Thoracic aorta (tissue), 2 donors: ENCODE data around the gene FOLH1. TPM values are rescaled to one million over a fixed set of nuclear protein-coding genes. Genes with fewer than 3 reads are reported as not detected.
"Not testable (repeated sequence)": the region's sequence is repeated elsewhere in the genome, so short reads cannot be mapped to it uniquely, and the experiment has no call there.

Source experiments
- ATAC-seq: fragments of 150-250 bp; one replicate; pipeline ENCODE4 v1.8.0; 2017; ENCODE audit warnings: low read depth; ENCODE audit not compliant: insufficient number of reproducible peaks, low FRiP score
- DNase-seq: peaks from one replicate; pipeline ENCODE4 v3.0.0-alpha.2; 2020; ENCODE audit warnings: low spot score
- H3K27ac ChIP-seq, 2 donors: fragments of 200-600 bp; sonication (generic); 1 replicate in 1 of 2; 2 replicates in 1 of 2; pipeline ENCODE4 v1.5.1; 2016; ENCODE audit warnings: mild to moderate bottlenecking in 2 of 2, moderate library complexity in 2 of 2
- H3K27me3 ChIP-seq: fragments of 200-600 bp; sonication (generic); replicated peaks from 2 replicates; pipeline ENCODE4 v1.6.0; 2016; ENCODE audit warnings: mild to moderate bottlenecking; ENCODE audit not compliant: insufficient read depth
- H3K36me3 ChIP-seq: fragments of 200-600 bp; sonication (generic); one replicate; pipeline ENCODE4 v1.5.1; 2016
- H3K4me1 ChIP-seq, 2 donors: fragments of 200-600 bp; sonication (generic); 1 replicate in 1 of 2; 2 replicates in 1 of 2; pipeline versions ENCODE4 v1.5.1 to v1.6.0; 2016; ENCODE audit warnings: low read depth in 2 of 2, mild to moderate bottlenecking in 1 of 2; ENCODE audit not compliant: control insufficient read depth in 1 of 2
- H3K4me3 ChIP-seq: fragments of 200-600 bp; sonication (generic); 2 replicates; pipeline ENCODE4 v1.5.1; 2016; ENCODE audit warnings: mild to moderate bottlenecking
- H3K9me3 ChIP-seq: fragments of 200-600 bp; sonication (generic); 2 replicates; pipeline ENCODE4 v1.5.1; 2016
- total RNA-seq, 2 donors: library from RNA; depleted of rRNA; stranded (reverse); fragments of >200 nt; gene quantifications; one replicate each; pipeline versions ENCODE4 v1.1.0 to v1.2.3, GENCODE V29; 2016
- TF ChIP-seq, protein P1 (sequence below): fragments of 200-600 bp; sonication (generic); IDR thresholded peaks from one replicate; pipeline ENCODE4 v1.5.1; 2019; ENCODE audit warnings: antibody characterized with exemption

The FOLH1 gene
- 1 to 10 TPM in 1 of 2 donors, under 1 TPM in 1; 0.63 to 4.7 TPM for total RNA-seq

DNA sequence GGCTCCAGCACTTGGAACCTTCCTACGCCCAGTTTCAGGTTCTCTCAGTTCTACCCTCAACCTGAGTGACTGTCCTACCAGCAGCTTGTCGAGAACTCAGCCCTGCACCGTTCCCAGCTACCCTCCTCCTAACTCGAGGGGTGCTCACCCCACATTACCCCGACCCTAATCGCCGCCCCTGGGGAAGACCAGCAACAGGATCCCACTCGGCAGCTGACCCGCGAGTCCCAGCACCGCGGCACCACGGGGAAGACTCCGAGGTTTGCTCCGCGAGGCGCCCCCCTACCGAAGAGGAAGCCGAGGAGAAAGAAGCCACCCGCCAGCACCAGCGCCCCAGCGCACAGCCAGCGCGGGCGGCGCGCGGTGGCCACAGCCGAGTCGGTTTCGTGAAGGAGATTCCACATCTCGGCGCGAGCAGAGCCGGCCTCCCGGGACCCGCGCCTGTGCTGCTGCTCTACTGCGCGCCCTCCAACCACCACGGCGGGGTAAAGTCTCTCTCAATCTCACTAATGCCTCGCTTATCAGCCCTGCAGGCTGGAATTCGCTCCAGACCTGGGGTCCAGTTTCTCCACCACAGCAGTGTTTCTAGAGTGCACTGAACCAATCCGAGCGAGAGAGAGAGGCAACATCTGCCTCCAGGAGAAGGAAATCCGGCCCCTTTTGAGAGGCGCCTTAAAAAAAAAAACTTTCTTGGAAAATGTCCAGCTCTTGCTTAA is at the start of gene FOLH1:
FOLH1 (minus strand) TSS at position 597 of the 716 bp plus-strand sequence; CDS start at position 404, 193 bp downstream.
- ATAC-seq, result no peak
- peak within 1 kb of the TSS; percentile 73 for H3K4me3 ChIP-seq
- no peak within 1 kb of the TSS for H3K27ac ChIP-seq
- no peaks in the 10 kb centered on the region for H3K27me3 ChIP-seq
- no peaks in the 10 kb centered on the region for H3K4me1 ChIP-seq
- H3K36me3 ChIP-seq, result no peaks in the 10 kb centered on the region
- TF ChIP-seq, protein P1, sequence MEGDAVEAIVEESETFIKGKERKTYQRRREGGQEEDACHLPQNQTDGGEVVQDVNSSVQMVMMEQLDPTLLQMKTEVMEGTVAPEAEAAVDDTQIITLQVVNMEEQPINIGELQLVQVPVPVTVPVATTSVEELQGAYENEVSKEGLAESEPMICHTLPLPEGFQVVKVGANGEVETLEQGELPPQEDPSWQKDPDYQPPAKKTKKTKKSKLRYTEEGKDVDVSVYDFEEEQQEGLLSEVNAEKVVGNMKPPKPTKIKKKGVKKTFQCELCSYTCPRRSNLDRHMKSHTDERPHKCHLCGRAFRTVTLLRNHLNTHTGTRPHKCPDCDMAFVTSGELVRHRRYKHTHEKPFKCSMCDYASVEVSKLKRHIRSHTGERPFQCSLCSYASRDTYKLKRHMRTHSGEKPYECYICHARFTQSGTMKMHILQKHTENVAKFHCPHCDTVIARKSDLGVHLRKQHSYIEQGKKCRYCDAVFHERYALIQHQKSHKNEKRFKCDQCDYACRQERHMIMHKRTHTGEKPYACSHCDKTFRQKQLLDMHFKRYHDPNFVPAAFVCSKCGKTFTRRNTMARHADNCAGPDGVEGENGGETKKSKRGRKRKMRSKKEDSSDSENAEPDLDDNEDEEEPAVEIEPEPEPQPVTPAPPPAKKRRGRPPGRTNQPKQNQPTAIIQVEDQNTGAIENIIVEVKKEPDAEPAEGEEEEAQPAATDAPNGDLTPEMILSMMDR, result no peak
- no peak for DNase-seq
- no peaks in the 10 kb centered on the region for H3K9me3 ChIP-seq

DNA sequence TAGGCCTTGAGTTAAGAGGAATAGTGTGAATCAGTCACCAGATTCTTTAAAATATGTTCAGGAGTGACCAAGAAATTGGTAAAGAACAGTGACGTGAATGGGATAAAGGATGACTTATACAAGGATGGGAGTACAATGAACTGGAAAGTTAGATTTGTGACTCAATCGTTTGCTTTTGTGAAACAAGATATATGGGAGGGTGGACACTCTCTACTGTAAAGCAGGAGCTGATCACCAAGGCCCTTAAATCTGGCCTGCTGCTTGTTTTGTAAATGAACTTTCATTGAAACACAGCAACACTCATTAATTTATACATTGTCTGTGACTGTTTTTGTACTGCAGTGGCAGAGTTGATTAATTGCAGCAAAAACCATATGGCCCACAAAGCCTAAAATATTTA is 46.7 kb upstream of the FOLH1 start:
- ATAC-seq, H3K27ac ChIP-seq, DNase-seq, H3K36me3 ChIP-seq, H3K9me3 ChIP-seq, H3K27me3 ChIP-seq, H3K4me1 ChIP-seq, H3K4me3 ChIP-seq: not testable (repeated sequence)

DNA sequence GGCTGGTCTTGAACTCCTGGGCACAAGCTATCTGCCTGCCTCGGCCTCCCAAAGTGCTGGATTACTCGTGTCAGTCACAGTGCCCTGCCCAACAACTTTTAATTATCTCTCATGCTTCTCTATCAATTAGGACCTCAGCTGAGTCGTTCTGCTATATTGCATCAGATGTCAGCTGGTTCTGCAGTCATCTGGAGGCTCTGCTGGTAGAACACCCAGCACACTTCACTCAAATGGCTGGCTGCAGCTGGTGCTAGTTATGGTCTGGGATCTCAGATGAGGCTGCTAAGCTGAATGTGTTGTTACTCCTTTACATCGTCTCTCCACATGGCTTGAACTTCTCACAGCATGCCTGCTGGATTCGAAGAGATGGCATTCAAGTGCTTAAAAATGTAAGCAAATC is 42.8 kb upstream of the FOLH1 start:
- H3K4me3 ChIP-seq, ATAC-seq, H3K27ac ChIP-seq, H3K9me3 ChIP-seq, H3K4me1 ChIP-seq, H3K27me3 ChIP-seq, DNase-seq, H3K36me3 ChIP-seq: not testable (repeated sequence)

DNA sequence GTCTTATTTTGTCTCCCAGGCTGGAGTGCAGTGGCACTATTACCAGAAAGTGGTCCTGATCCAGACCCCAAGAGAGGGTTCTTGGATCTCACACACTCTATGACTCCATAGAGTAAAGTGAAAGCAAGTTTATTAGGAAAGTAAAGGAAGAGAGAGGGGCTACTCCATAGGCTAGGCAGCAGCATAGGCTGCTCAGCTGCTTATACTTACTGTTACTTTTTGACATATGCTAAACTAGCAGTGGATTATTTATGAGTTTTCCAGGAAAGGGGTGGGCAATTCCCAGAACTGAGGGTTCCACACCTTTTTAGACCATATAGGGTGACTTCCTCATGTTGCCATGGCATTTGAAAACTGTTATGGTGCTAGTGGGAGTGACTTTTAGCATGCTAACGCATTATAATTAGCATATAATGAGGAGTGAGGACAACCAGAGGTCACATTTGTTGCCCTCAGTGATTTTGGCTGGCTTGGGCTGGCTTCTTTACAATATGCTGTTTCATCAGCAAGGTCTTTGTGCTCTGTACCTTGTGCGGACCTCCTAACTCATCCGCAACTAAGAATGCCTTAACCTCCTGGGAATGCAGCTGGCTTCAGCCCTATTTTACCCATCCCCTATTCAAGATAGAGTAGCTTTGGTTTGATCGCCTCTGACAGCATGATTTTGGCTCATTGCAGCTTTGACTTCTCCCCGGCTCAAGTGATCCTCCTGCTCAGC is 42.2 kb upstream of the FOLH1 start:
- not testable (repeated sequence) for H3K36me3 ChIP-seq, ATAC-seq, H3K27me3 ChIP-seq, H3K4me3 ChIP-seq, H3K4me1 ChIP-seq, DNase-seq, H3K27ac ChIP-seq, H3K9me3 ChIP-seq

DNA sequence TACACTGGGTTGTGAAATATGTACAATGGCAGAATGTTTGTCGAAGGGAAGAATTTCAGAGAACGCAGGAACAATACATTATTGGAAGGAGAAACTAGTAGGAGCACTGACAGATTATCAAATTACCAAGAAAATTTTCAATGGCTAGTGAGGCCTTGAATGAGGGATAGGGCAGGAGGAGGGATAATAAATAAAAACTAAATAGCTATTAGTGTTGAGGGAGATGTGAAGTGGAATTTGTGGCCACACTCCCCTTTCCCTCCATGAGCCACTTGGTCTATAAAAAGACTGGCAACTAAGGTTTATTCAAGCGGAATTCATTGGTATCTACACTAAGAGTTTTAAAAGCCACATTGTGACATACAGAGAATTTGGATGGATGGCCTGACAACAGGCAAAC is 41.0 kb upstream of the FOLH1 start:
- not testable (repeated sequence) for DNase-seq, H3K4me1 ChIP-seq, ATAC-seq, H3K27me3 ChIP-seq, H3K36me3 ChIP-seq, H3K9me3 ChIP-seq, H3K4me3 ChIP-seq, H3K27ac ChIP-seq

DNA sequence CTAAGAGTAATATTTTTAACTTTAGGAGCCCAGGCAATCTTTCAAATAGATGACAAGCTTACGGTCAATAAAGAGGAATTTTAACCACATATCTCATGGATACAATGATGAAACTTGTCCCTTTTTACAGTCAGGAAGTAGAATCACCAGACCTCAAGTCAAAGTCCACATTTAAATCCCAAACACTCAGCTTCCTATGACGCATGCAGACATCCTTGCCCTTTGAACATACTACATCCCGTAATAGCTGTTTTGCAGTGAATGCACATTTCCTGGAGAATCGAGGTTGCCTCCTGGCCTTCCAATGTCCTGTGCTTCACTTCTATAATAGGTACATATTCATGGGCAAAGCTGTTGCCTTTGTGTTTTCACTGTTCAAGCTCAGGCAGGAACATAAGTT is 25.3 kb upstream of the FOLH1 start:
- not testable (repeated sequence) for ATAC-seq, DNase-seq

DNA sequence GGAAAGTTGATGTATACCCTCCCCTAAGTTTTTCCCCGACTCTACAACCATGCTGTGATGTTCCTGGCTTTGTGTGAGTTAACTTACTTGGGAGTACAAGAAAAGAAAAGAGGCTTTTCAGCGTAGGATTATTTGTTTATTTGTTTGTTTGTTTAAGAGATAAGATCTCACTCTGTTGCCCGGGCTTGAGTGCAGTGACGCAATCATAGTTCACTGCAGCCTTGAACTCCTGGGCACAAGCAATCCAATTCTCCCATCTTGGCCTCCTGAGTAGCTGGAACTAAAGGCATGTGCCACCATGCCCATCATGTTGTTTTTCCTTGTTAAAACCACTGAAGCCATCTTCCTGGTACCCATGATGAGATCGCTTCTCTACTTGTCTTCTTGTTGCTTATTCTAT is 24.6 kb upstream of the FOLH1 start:
- H3K36me3 ChIP-seq, H3K9me3 ChIP-seq, H3K27ac ChIP-seq, ATAC-seq, H3K27me3 ChIP-seq, H3K4me3 ChIP-seq, DNase-seq, H3K4me1 ChIP-seq: not testable (repeated sequence)

More for the DNA sequence above, 25.3 kb upstream of the FOLH1 start:
- not testable (repeated sequence) for H3K27ac ChIP-seq, H3K27me3 ChIP-seq, H3K36me3 ChIP-seq, H3K4me1 ChIP-seq, H3K4me3 ChIP-seq, H3K9me3 ChIP-seq

DNA sequence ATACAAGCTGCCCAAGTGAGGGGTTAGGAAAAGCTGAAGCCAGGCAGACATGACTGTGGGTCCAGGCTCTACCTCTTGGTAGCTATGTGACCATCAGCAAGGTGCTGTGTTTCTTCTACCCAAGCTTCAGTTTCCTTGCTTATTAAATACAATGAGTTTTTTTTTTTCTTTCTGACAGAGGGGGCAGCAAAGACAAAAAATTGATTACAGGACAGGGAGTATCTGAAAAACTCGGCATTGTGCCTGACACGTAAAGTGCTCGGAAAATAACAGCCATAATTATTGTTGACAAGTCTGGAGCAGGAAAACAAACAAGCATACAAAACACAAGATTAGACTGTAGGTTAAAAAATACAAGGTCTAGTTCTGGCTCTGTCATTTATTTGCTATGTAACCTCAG is 23.3 kb upstream of the FOLH1 start:
- DNase-seq, H3K9me3 ChIP-seq, H3K4me1 ChIP-seq, H3K27ac ChIP-seq, H3K4me3 ChIP-seq, H3K36me3 ChIP-seq, H3K27me3 ChIP-seq, ATAC-seq: not testable (repeated sequence)

DNA sequence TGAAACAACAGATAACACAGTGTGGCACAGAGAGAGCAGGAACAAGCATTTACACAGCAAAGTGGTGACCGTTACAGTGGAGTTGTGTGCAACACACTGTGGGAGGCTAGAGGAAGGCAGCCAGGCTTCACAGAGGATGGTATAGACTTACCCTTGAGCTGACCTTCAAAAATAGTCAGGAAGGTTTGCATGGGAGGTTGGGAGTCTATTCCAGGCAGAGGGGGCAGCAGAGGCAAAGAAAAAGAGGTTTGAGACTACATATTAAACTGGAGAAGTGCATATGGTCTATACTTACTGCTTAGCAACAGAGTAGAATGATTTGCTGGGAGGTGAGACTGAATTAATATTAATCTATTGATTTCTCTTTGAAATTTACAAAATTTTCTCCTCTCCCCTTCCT is 22.1 kb upstream of the FOLH1 start:
- H3K4me1 ChIP-seq, ATAC-seq, H3K27me3 ChIP-seq, H3K9me3 ChIP-seq, H3K4me3 ChIP-seq, H3K36me3 ChIP-seq, DNase-seq, H3K27ac ChIP-seq: not testable (repeated sequence)

DNA sequence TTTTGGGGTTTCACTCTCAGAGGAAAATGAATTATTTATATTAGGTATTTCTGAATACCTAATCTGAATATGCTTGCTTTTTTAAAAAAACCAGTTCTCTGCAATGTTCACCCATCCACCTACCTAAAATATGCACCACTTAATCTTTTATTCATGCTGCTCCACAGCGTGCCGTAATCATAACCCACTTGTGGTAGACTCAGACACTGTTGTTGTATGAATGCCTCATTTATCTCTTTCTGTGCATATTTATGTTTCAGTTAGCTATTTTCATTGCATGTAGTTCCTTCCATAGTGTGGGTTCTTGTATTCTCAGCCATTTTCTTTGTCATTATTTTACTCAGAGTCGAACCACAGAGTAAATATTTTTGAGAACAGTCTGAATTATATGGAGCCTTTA is 21.6 kb upstream of the FOLH1 start:
- not testable (repeated sequence) for H3K4me3 ChIP-seq, H3K4me1 ChIP-seq, ATAC-seq, H3K27ac ChIP-seq, H3K27me3 ChIP-seq, H3K9me3 ChIP-seq, H3K36me3 ChIP-seq, DNase-seq

DNA sequence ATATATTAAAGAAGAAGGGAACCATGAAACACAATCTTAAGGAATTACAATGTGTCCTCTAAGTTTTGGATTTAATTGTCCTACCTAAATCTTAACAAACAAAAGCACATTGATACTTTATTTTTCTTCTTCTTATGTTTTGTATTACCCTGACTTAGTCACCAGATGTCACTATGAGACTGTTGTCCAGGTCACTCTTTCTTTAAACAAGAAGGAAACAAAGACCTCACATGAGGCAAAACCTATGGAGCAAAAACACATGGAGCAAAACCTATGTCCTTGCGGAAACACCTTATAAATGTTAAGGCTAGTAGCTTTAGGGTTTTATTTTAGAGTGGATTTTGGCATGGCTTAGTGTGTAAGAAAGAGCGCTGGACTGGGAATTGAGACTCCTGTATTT is 20.7 kb upstream of the FOLH1 start:
- not testable (repeated sequence) for H3K9me3 ChIP-seq, H3K36me3 ChIP-seq, H3K27me3 ChIP-seq, H3K27ac ChIP-seq, H3K4me1 ChIP-seq, ATAC-seq, DNase-seq, H3K4me3 ChIP-seq
